HG03060 (cell line): ENCODE measurements around the gene GGT7.
A peak's percentile ranks its signal among the peaks of the same experiment; 100 is the strongest.
"Not testable (repeated sequence)": the region's sequence is repeated elsewhere in the genome, so short reads cannot be mapped to it uniquely, and the experiment has no call there.

Experiments
- ATAC-seq: cut with Tn5 transposase; IDR thresholded peaks from one replicate; pipeline ENCODE4 v1.9.1; 2021; ENCODE audit warnings: low read depth, moderate number of reproducible peaks; ENCODE audit not compliant: unreplicated experiment

GGT7 gene

GRCh38 chr20:34883809-34884208 is 11.2 kb upstream of the GGT7 start:
- ATAC-seq = no peak

GRCh38 chr20:34883087-34883688 is 10.5 kb upstream of the GGT7 start:
- no peak for ATAC-seq

GRCh38 chr20:34881689-34882088 is 9.0 kb upstream of the GGT7 start:
- no peak for ATAC-seq

- ATAC-seq = not testable (repeated sequence)
Observed at GRCh38 chr20:34880971-34881370, 8.3 kb upstream of the GGT7 start.

- ATAC-seq = no peak
Observed at GRCh38 chr20:34880215-34880850, 7.7 kb upstream of the GGT7 start.

- ATAC-seq = peak; percentile 48
Observed at GRCh38 chr20:34876406-34877282, 4.0 kb upstream of the GGT7 start, which contains the start of gene ACSS2. Gene ACSS2 (plus strand): TSS chr20:34876612. CDS start chr20:34876646, 34 bp downstream.

- ATAC-seq = no peak
Observed at GRCh38 chr20:34875642-34876405, 3.2 kb upstream of the GGT7 start.

GRCh38 chr20:34874094-34874654 is 1.5 kb upstream of the GGT7 start:
- no peak for ATAC-seq

GRCh38 chr20:34873583-34874093 is 982 bp upstream of the GGT7 start:
- ATAC-seq = no peak

- no peak for ATAC-seq
Observed at GRCh38 chr20:34871966-34872621, 562 bp downstream of the GGT7 start.

GRCh38 chr20:34871320-34871926 is 1.2 kb downstream of the GGT7 start:
- ATAC-seq = no peak

- ATAC-seq = no peak
Observed at GRCh38 chr20:34864216-34864615, 8.4 kb downstream of the GGT7 start.

- no peak for ATAC-seq
Observed at GRCh38 chr20:34863421-34863965, 9.2 kb downstream of the GGT7 start.

GRCh38 chr20:34862724-34863123 is 9.9 kb downstream of the GGT7 start:
- ATAC-seq = no peak

GRCh38 chr20:34861386-34862084 is 11.1 kb downstream of the GGT7 start:
- no peak for ATAC-seq

GRCh38 chr20:34859826-34860545 is 12.7 kb downstream of the GGT7 start:
- ATAC-seq = no peak

GRCh38 chr20:34859367-34859766 is 13.3 kb downstream of the GGT7 start:
- no peak for ATAC-seq

GRCh38 chr20:34852298-34852697 is 20.4 kb downstream of the GGT7 start:
- no peak for ATAC-seq
